Fibroblast of lung (primary cell): Measurements from ENCODE around the gene STXBP2. TPM values are rescaled to one million over a fixed set of nuclear protein-coding genes. Genes with fewer than 3 reads are reported as not detected.

Source experiments
- DNase-seq, 2 donors: peaks; one replicate each; pipeline versions ENCODE4 v3.0.0 to v3.0.0-alpha.2; 2010; ENCODE audit warnings: low read depth in 2 of 2
- H2AFZ ChIP-seq: 2 replicates; pipeline ENCODE4 v1.5.1; 2012; ENCODE audit warnings: low read length, control low read depth, inconsistent platforms
- H3K27ac ChIP-seq: 2 replicates; pipeline ENCODE4 v1.5.1; 2011; ENCODE audit warnings: low read length, control low read depth; ENCODE audit not compliant: insufficient read depth
- H3K27me3 ChIP-seq: 2 replicates; pipeline ENCODE4 v1.5.1; 2011; ENCODE audit warnings: mild to moderate bottlenecking, low read length; ENCODE audit not compliant: control insufficient read depth, insufficient read depth
- H3K36me3 ChIP-seq: 2 replicates; pipeline ENCODE4 v1.5.1; 2011; ENCODE audit warnings: low read length; ENCODE audit not compliant: control insufficient read depth, insufficient read depth
- H3K4me1 ChIP-seq: 2 replicates; pipeline ENCODE4 v1.5.1; 2011; ENCODE audit warnings: low read length; ENCODE audit not compliant: control insufficient read depth, insufficient read depth; ENCODE audit errors: extremely low read depth
- H3K4me2 ChIP-seq: 2 replicates; pipeline ENCODE4 v1.5.1; 2011; ENCODE audit warnings: low read length, control low read depth; ENCODE audit not compliant: insufficient read depth; ENCODE audit errors: extremely low read depth
- H3K4me3 ChIP-seq, 4 experiments: fragments of 200-600 bp in 1 of 4; sonication (generic) in 1 of 4; replicated peaks in 1 of 4; 2 replicates each; pipeline ENCODE4 v1.5.1; 2011 to 2016; ENCODE audit warnings: low read length in 4 of 4, low read depth in 3 of 4, mild to moderate bottlenecking in 3 of 4, control low read depth in 2 of 4, inconsistent platforms in 1 of 4, mixed read lengths in 1 of 4; ENCODE audit not compliant: insufficient read depth in 1 of 4; ENCODE audit errors: control extremely low read depth in 1 of 4
- H3K79me2 ChIP-seq: 2 replicates; pipeline ENCODE4 v1.5.1; 2012; ENCODE audit warnings: mild to moderate bottlenecking, low read length, inconsistent platforms; ENCODE audit not compliant: control insufficient read depth, insufficient read depth
- H3K9ac ChIP-seq: 2 replicates; pipeline ENCODE4 v1.5.1; 2011; ENCODE audit warnings: mild to moderate bottlenecking, low read length, control low read depth; ENCODE audit not compliant: insufficient read depth
- H3K9me3 ChIP-seq: 2 replicates; pipeline ENCODE4 v1.5.1; 2012; ENCODE audit warnings: low read depth, low read length; ENCODE audit not compliant: control insufficient read depth, insufficient read depth
- H4K20me1 ChIP-seq: 2 replicates; pipeline ENCODE4 v1.5.1; 2011; ENCODE audit warnings: low read length; ENCODE audit not compliant: control insufficient read depth, insufficient read depth; ENCODE audit errors: extremely low read depth
- EZH2 ChIP-seq: IDR thresholded peaks from 2 replicates; pipeline ENCODE4 v1.5.1; 2012; ENCODE audit warnings: low read length, control low read depth, mild to moderate bottlenecking; ENCODE audit errors: missing control alignments
- polyA plus RNA-seq, 2 donors: library from polyadenylated mRNA; depleted of rRNA in 1 of 2; stranded (reverse) in 1 of 2; unstranded in 1 of 2; fragments of >200 nt; gene quantifications; 2 replicates each; pipeline ENCODE4 v1.2.1, GENCODE V29; 2011 to 2012; ENCODE audit warnings: missing spikeins in 1 of 2
- total RNA-seq: library from RNA; depleted of rRNA; stranded (reverse); fragments of >200 nt; gene quantifications from 2 replicates; pipeline ENCODE4 v1.2.1, GENCODE V29; 2014
- TF ChIP-seq, protein P1 (sequence below), 2 donors: IDR thresholded peaks in 1 of 2; conservative IDR thresholded peaks in 1 of 2; 1 replicate in 1 of 2; 2 replicates in 1 of 2; pipeline ENCODE4 v1.5.1; 2011 to 2012; ENCODE audit warnings: low read length in 2 of 2, control low read depth in 1 of 2, inconsistent platforms in 1 of 2, low read depth in 1 of 2, mild to moderate bottlenecking in 1 of 2

The STXBP2 gene
- total and polyA plus RNA-seq, 2 donors (not counting 1 experiment from before 2014, with no cell fraction given), result 4.6 TPM

DNA sequence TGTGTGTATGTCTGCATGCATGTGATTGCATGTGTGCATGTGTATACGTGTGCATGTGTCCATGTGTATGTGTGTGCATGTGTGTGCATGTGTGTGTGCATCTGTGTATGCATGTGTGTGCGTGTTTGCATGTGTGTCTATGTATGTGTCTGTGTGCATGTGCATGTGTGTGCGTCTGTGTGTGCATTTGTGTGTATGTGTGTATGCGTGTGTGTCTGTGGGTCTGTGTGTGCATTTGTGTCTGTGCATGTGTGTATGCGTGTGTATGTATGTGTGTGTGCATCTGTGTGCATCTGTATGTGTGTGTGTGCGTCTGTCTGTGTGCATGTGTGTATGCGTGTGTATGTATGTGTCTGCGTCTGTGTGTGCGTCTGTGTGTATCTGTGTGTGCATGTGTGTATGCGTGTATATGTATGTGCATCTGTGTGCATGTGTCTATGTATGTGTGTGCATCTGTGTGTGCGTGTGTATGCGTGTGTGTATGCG is 3.0 kb downstream of the STXBP2 start:
- no peaks in the 10 kb centered on the region for H3K9me3 ChIP-seq
- H3K36me3 ChIP-seq, result no peaks in the 10 kb centered on the region
- H3K4me1 ChIP-seq, result no peaks in the 10 kb centered on the region
- H3K4me3 ChIP-seq, result no peak overlapping the region
- DNase-seq, result no peak
- H3K9ac ChIP-seq, result no peak overlapping the region
- no peak for TF ChIP-seq EZH2
- TF ChIP-seq, protein P1, sequence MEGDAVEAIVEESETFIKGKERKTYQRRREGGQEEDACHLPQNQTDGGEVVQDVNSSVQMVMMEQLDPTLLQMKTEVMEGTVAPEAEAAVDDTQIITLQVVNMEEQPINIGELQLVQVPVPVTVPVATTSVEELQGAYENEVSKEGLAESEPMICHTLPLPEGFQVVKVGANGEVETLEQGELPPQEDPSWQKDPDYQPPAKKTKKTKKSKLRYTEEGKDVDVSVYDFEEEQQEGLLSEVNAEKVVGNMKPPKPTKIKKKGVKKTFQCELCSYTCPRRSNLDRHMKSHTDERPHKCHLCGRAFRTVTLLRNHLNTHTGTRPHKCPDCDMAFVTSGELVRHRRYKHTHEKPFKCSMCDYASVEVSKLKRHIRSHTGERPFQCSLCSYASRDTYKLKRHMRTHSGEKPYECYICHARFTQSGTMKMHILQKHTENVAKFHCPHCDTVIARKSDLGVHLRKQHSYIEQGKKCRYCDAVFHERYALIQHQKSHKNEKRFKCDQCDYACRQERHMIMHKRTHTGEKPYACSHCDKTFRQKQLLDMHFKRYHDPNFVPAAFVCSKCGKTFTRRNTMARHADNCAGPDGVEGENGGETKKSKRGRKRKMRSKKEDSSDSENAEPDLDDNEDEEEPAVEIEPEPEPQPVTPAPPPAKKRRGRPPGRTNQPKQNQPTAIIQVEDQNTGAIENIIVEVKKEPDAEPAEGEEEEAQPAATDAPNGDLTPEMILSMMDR (conservative IDR thresholded peaks at IDR 0.05 in 1 of 2, IDR thresholded peaks at IDR 0.05 in 1 of 2; ENCODE audit: low read depth in 1 of 2, low read length in 2 of 2), result no peak
- peaks cover 8% of the 10 kb centered on the region for H3K27me3 ChIP-seq
- H3K79me2 ChIP-seq, result no peaks in the 10 kb centered on the region
- no peaks in the 10 kb centered on the region for H4K20me1 ChIP-seq
- no peak overlapping the region for H2AFZ ChIP-seq
- no peak overlapping the region for H3K27ac ChIP-seq
- H3K4me2 ChIP-seq, result no peak overlapping the region

DNA sequence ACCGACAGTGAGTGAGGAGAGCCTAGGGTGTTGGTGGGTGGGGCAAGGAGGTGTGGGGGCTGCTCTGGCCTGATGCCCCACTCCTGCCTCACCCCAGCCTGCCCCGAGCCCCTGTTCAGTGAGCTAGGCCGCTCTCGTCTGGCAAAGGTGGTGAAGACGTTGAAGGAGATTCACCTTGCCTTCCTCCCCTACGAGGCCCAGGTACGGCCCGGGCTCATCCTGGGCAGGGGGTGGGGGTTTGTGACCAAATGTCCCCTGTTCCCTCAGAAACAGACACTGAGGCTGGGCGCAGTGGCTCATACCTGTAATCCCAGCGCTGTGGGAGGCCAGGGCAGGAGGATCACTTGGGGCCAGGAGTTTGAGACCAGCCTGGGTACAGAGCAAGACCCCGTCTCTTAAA is 3.9 kb downstream of the STXBP2 start:
- peaks cover 8% of the 10 kb centered on the region for H3K27me3 ChIP-seq
- no peak overlapping the region for H3K4me3 ChIP-seq
- DNase-seq, result no peak
- H3K4me2 ChIP-seq, result no peak overlapping the region
- no peaks in the 10 kb centered on the region for H3K9me3 ChIP-seq
- no peaks in the 10 kb centered on the region for H3K79me2 ChIP-seq
- H2AFZ ChIP-seq, result no peak overlapping the region
- no peaks in the 10 kb centered on the region for H3K36me3 ChIP-seq
- H4K20me1 ChIP-seq, result no peaks in the 10 kb centered on the region
- no peak overlapping the region for H3K27ac ChIP-seq
- H3K4me1 ChIP-seq, result no peaks in the 10 kb centered on the region
- no peak overlapping the region for H3K9ac ChIP-seq
- TF ChIP-seq EZH2, result no peak
- TF ChIP-seq, protein P1 (conservative IDR thresholded peaks at IDR 0.05 in 1 of 2, IDR thresholded peaks at IDR 0.05 in 1 of 2; ENCODE audit: low read depth in 1 of 2, low read length in 2 of 2), result no peak

DNA sequence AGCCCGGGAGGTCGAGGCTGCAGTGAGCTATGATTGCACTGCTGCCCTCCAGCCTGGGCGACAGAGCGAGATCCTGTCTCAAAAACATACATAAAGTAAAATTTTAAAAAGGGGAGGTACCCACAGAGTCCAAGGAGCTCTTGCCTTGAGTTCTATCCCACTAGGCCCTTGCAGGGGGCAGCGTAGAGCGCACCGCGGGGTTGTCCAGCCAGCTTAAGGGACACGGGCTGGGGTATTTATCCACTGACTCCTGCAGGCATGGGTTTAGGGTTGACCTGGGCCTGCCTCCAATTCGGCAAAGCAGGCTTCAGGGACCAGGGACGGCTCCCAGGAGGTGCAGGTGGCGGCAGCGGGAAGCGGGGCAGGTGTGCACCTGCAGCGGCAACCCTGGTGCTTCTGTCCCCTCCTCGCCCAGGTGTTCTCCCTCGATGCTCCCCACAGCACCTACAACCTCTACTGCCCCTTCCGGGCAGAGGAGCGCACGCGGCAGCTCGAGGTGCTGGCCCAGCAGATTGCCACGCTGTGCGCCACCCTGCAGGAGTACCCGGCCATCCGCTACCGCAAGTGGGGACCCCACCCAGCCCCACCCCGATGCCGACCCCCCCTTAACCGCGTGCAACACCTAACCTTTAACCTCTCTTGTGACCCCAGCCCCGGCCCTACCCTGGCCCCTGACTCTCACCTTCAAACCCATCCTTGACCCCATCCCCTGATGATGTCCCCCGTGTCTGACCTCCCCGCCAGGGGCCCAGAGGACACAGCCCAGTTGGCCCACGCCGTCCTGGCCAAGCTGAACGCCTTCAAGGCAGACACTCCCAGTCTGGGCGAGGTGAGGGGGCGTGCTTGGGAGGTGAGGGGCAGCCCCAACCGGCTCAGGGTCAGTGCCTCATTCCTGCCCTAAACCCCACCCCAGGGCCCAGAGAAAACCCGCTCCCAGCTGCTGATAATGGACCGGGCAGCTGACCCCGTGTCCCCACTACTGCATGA is 4.7 kb downstream of the STXBP2 start:
- DNase-seq, result no peak
- H3K4me2 ChIP-seq, result no peak overlapping the region
- H3K9ac ChIP-seq, result no peak overlapping the region
- H3K4me3 ChIP-seq, result no peak overlapping the region
- H3K27me3 ChIP-seq, result peaks cover 2% of the 10 kb centered on the region
- TF ChIP-seq, protein P1 (conservative IDR thresholded peaks at IDR 0.05 in 1 of 2, IDR thresholded peaks at IDR 0.05 in 1 of 2; ENCODE audit: low read depth in 1 of 2, low read length in 2 of 2), result no peak
- no peak for TF ChIP-seq EZH2
- H2AFZ ChIP-seq, result no peak overlapping the region
- H3K36me3 ChIP-seq, result no peaks in the 10 kb centered on the region
- no peaks in the 10 kb centered on the region for H4K20me1 ChIP-seq
- H3K27ac ChIP-seq, result no peak overlapping the region
- no peaks in the 10 kb centered on the region for H3K4me1 ChIP-seq
- H3K79me2 ChIP-seq, result no peaks in the 10 kb centered on the region
- no peaks in the 10 kb centered on the region for H3K9me3 ChIP-seq
